HepG2 (cell line): ENCODE results near the gene ZFP36. TPM values are rescaled to one million over a fixed set of nuclear protein-coding genes. Genes with fewer than 3 reads are reported as not detected.

Source experiments
- CBX1 ChIP-seq: IDR thresholded peaks from one replicate; pipeline ENCODE4 v1.6.1; 2016; ENCODE audit warnings: antibody characterized with exemption, low read depth
- CERS6 ChIP-seq: sonication (generic); formaldehyde crosslinking; IDR thresholded peaks from 2 replicates; pipeline ENCODE4 v1.5.0; 2020; ENCODE audit warnings: missing genetic modification reagents
- ETV5 ChIP-seq: IDR thresholded peaks from 2 replicates; pipeline ENCODE4 v1.6.1; 2018; ENCODE audit warnings: missing biosample characterization, missing genetic modification reagents, inconsistent platforms, borderline replicate concordance
- FOXA3 ChIP-seq: IDR thresholded peaks from 2 replicates; pipeline ENCODE4 v1.6.1; 2016; ENCODE audit warnings: missing genetic modification reagents, missing compliant biosample characterization
- MAZ ChIP-seq, 2 experiments: sonication (generic) in 1 of 2; formaldehyde crosslinking in 1 of 2; IDR thresholded peaks; 2 replicates each; pipeline versions ENCODE4 v1.5.0 to v1.6.1; 2012 to 2020; ENCODE audit warnings: low read depth in 2 of 2, mild to moderate bottlenecking in 2 of 2, borderline replicate concordance in 1 of 2, improper control_type of control experiment in 1 of 2, low read length in 1 of 2, missing genetic modification reagents in 1 of 2, moderate library complexity in 1 of 2
- NFE2L2 ChIP-seq: fragments of 150-350 bp; IDR thresholded peaks from 2 replicates; pipeline ENCODE4 v1.6.1; 2014; ENCODE audit warnings: low read length
- PAWR ChIP-seq: sonication (generic); formaldehyde crosslinking; IDR thresholded peaks from 2 replicates; pipeline ENCODE4 v1.4.0; 2020; ENCODE audit warnings: missing genetic modification reagents, mild to moderate bottlenecking, borderline replicate concordance
- RARA ChIP-seq: IDR thresholded peaks from 2 replicates; pipeline ENCODE4 v1.6.1; 2016; ENCODE audit warnings: missing genetic modification reagents, missing compliant biosample characterization
- SALL2 ChIP-seq: sonication (generic); formaldehyde crosslinking; IDR thresholded peaks from 2 replicates; pipeline ENCODE4 v1.8.1; 2023; ENCODE audit warnings: mild to moderate bottlenecking, missing genetic modification reagents, inconsistent platforms
- ZBTB3 ChIP-seq: sonication (generic); formaldehyde crosslinking; IDR thresholded peaks from 2 replicates; pipeline ENCODE4 v1.4.0; 2020; ENCODE audit warnings: low read depth, mild to moderate bottlenecking, moderate library complexity, missing genetic modification reagents, borderline replicate concordance
- ZKSCAN5 ChIP-seq: sonication (generic); formaldehyde crosslinking; IDR thresholded peaks from 2 replicates; pipeline ENCODE4 v1.5.1; 2020; ENCODE audit warnings: mild to moderate bottlenecking, missing genetic modification reagents
- ZNF335 ChIP-seq: sonication (generic); formaldehyde crosslinking; IDR thresholded peaks from 2 replicates; pipeline ENCODE4 v1.4.0; 2020; ENCODE audit warnings: missing genetic modification reagents
- ZNF407 ChIP-seq: sonication (generic); formaldehyde crosslinking; IDR thresholded peaks from one replicate; pipeline ENCODE4 v1.5.1; 2020; ENCODE audit warnings: mild to moderate bottlenecking, missing genetic modification reagents; ENCODE audit errors: not compliant biosample characterization
- ZNF607 ChIP-seq: sonication (generic); formaldehyde crosslinking; IDR thresholded peaks from 2 replicates; pipeline ENCODE4 v1.5.1; 2020; ENCODE audit warnings: missing genetic modification reagents, mild to moderate bottlenecking, borderline replicate concordance
- ZNF644 ChIP-seq: IDR thresholded peaks from 2 replicates; pipeline ENCODE4 v1.6.1; 2016; ENCODE audit warnings: low read depth
- ZNF761 ChIP-seq: sonication (generic); formaldehyde crosslinking; conservative IDR thresholded peaks from 2 replicates; pipeline ENCODE4 v1.4.0; 2020; ENCODE audit warnings: mild to moderate bottlenecking, missing genetic modification reagents
- ZNF879 ChIP-seq: sonication (generic); formaldehyde crosslinking; IDR thresholded peaks from 2 replicates; pipeline ENCODE4 v1.8.1; 2023; ENCODE audit warnings: missing genetic modification reagents
- polyA plus RNA-seq, 8 experiments: library from polyadenylated mRNA; depleted of rRNA in 3 of 8; stranded (reverse) in 7 of 8; unstranded in 1 of 8; fragments of >200 nt; fragmentation: Illumina TruSeq in 4 of 8; extraction: Trizol in 4 of 8; gene quantifications; 2 replicates each; pipeline versions ENCODE4 v1.2.1 to v1.2.3, GENCODE V29; 2011 to 2016; ENCODE audit warnings: low read depth in 4 of 8, missing spikeins in 1 of 8, mixed read lengths in 1 of 8; ENCODE audit not compliant: insufficient read depth in 1 of 8
- total RNA-seq, 5 experiments: library from RNA; depleted of rRNA; stranded (reverse); fragments of >200 nt; fragmentation: Illumina TruSeq; extraction: Trizol; gene quantifications; 2 replicates each; pipeline ENCODE4 v1.2.3, GENCODE V29; 2016; ENCODE audit warnings: low read depth in 1 of 5
- TF ChIP-seq, protein P1 (sequence below): fragments of 450-650 bp; IDR thresholded peaks from 2 replicates; pipeline ENCODE4 v1.6.1; 2017; ENCODE audit warnings: mild to moderate bottlenecking

Gene ZFP36
- total and polyA plus RNA-seq, 2 of the 13 experiments (the other 11 are each of a cell fraction or from before 2014, with no cell fraction given), result 1.4 to 1.7 TPM

- TF ChIP-seq CERS6 (CRISPR knock-in tag) (no peak), ZNF879 (no peak), ETV5 (CRISPR knock-in tag) (peak; percentile 36; the same call in 1 of the 2 replicates), FOXA3 (CRISPR knock-in tag) (no peak), SALL2 (CRISPR knock-in tag) (no peak), RARA (no peak), ZNF644 (no peak), ZNF407 (CRISPR knock-in tag) (no peak), ZKSCAN5 (CRISPR knock-in tag) (no peak), PAWR (no peak), ZNF607 (CRISPR knock-in tag) (no peak), MAZ (IDR thresholded peaks at IDR 0.05; ENCODE audit: borderline replicate concordance, low read depth, low read length) (no peak; the same call in 1 of the 2 replicates), MAZ (CRISPR knock-in tag; IDR thresholded peaks at IDR 0.05; ENCODE audit: low read depth) (no peak), ZNF761 (CRISPR knock-in tag) (no peak), NFE2L2 (no peak), ZBTB3 (CRISPR knock-in tag) (0 out of 2 replicates have a peak, but pooled peaks have one; percentile 10), ZNF335 (CRISPR knock-in tag) (no peak), CBX1 (no peak)
- TF ChIP-seq, protein P1, sequence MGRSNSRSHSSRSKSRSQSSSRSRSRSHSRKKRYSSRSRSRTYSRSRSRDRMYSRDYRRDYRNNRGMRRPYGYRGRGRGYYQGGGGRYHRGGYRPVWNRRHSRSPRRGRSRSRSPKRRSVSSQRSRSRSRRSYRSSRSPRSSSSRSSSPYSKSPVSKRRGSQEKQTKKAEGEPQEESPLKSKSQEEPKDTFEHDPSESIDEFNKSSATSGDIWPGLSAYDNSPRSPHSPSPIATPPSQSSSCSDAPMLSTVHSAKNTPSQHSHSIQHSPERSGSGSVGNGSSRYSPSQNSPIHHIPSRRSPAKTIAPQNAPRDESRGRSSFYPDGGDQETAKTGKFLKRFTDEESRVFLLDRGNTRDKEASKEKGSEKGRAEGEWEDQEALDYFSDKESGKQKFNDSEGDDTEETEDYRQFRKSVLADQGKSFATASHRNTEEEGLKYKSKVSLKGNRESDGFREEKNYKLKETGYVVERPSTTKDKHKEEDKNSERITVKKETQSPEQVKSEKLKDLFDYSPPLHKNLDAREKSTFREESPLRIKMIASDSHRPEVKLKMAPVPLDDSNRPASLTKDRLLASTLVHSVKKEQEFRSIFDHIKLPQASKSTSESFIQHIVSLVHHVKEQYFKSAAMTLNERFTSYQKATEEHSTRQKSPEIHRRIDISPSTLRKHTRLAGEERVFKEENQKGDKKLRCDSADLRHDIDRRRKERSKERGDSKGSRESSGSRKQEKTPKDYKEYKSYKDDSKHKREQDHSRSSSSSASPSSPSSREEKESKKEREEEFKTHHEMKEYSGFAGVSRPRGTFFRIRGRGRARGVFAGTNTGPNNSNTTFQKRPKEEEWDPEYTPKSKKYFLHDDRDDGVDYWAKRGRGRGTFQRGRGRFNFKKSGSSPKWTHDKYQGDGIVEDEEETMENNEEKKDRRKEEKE, result no peak
Measured at GRCh38 chr19:39413272-39413910, 6.7 kb downstream of the ZFP36 start (continued).
